ENCODE measurements around the gene VASP.

DNA sequence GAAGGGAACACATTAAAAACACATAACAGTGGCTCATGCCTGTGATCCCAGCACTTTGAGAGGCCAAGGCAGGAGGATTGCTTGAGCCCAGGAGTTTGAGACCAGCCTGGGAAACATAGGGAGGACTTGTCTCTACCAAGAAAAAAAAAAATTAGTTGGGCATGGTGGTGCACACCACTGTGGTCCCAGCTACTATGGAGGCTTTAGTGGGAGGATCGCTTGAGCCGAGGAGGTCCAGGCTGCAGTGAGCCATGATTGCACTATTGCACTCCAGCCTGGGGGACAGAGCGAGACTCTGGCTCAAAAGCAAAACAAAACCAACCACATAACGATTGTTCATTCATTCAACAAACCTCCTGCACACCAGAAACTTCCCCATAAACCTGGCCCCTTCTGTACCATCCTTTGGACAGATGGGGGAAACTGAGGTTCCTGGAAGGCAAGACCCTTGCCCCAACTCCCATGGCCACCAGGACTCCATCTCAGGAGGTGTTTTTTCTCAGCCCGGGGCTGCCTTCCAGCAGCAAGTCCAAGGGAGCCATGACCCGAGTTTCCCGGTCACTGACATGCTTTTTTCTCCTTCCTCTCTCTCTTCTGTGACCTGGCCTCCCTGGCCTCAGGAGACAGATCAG, 35.2 kb upstream of the VASP start:
- TF ChIP-seq TAF1 (IDR thresholded peaks at IDR 0.05; ENCODE audit: low read depth) (no peak), TEAD4 (IDR thresholded peaks at IDR 0.05) (no peak), EP300 (IDR thresholded peaks at IDR 0.05; ENCODE audit: borderline replicate concordance) (no peak), REST (IDR thresholded peaks at IDR 0.05; ENCODE audit: low read depth) (no peak), FOXM1 (IDR thresholded peaks at IDR 0.05; ENCODE audit: borderline replicate concordance, low read depth) (no peak)
